ENCODE data around the gene MUC3A.
"Not testable (repeated sequence)": the region's sequence is repeated elsewhere in the genome, so short reads cannot be mapped to it uniquely, and the experiment has no call there.

MUC3A gene

DNA sequence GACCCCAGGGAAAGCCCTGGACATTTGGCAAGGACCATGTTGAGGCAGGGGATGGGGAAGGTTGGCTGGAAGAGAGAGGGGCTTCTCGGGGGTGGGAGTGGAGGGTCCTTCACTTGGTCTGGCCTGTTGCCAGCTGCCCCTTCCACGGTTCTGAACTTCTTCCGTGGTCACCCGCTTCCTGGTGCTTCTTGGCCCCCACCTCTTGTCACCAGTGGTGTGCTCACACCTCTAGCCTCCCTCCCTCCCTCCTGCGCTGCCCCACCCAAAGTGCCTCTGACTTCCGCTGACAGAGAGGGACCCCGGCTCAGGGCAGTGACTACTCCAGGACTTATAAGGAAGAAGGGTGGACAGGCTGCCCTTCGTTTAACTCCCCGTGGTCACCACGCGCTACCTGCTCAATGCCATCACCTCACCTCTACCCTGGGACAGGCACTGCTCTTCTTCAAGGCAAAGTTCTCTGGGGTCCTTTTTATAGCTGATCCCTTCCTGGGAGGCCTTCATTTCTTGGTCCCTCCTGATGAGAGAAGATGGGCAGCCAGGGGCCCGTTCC is 19.8 kb downstream of the MUC3A start, which contains the start of gene MUC12:
Gene MUC12 (plus strand): TSS at position 500 of the 550 bp plus-strand sequence. CDS start 58 bp downstream, outside the sequence.
- DNase-seq (ENCODE audit: low read depth in 3 of 3) = no peak

DNA sequence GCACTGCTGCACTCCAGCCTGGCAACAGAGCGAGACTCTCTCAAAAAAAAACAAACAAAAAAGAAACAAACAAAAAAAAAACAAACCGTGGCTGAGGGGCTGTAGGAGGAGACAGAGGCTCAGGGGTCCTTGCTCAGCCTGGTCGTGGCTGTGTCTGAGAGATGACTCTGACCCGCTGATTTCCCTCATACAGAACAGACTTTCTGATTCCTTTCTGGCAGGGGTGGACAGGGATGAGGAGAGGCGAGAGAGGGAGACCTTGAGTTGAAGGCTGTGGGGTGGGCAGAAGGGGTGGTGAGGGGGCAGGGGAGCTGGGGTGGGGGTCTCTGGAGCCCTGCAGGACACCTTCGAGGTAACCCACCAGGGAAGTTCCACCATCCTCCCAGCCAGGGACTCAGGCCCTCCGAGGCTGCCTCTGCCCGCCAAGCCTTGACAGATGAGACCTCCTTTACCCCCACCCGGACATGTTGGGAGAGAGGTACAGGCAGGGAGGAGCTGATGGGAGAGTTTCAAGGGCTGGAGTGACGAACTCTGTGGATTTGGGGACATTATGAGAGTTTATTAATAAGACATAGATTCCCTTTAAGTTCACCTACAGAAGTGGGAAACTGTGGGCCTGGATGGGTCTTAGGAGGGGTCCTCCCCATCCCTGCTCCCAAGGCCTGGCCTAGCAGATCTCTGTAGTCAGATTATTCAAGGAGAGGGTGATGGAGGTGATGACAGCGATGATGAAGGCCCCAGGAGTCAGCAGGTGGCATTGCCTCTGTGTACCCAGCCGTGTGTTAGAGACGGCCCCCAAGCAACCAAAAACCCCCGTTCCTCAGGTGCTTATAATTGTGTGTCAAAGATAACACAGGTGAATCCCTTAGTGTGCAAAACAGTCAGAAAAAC is 22.0 kb downstream of the MUC3A start:
- no peak for DNase-seq (ENCODE audit: low read depth in 3 of 3)

DNA sequence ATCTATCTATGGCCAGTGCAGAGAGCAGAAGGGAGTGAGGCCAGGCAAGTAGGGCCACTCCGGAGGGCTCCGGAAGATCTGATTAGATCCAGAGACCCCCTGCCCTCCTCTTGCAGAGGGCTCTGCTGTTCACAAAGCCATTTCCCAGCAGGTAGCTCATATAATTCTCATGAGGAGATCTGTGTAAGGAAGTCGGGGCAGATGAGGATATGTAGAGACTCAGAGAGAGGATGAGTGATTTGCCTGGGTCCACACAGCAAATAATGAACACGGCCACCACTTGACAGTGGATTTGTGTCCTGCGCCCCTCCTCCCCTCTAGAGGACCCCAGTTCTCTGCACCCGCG is 22.6 kb downstream of the MUC3A start:
- DNase-seq (ENCODE audit: low read depth in 3 of 3) = no peak

DNA sequence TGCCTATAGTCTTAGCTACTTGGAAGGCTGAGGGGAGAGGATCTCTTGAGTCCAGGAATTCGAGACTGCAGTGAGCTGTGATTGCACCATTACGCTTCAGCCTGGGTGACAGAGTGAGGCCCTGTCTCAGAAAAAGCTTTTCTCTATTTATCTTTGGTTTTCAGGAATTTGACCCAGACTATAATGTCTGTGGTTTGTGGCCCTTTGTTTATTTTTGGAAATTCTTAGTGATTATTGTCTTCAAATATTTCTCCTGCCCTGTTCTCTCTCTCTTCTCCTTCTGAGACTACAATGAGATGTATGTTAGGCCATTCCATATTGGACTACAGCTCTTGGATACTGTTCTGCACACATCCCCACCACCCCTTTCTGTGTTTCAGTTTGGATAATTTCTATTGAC is 24.7 kb downstream of the MUC3A start:
- no peak for DNase-seq (ENCODE audit: low read depth in 3 of 3)

DNA sequence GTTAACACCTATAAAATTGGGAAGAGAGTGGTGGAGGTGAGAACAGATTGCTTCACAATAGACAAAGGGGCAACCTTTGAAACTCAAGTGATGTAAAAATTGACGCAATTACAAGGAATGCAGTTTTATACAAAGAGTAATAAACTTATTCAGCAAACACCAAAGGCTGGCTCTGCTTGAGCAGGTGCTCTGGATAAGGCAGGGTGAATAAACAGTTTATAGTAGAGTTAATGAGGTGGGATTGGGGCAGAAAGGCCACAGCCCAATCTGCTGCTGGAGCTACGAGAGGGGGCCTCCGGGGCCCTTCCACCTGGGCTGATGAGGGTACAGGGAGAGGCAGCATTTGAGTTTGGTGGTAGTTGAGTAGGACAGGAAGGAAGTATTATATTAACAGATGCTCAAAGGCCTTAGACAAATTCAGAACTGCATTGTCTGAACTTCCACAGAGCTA is 26.1 kb downstream of the MUC3A start:
- DNase-seq (ENCODE audit: low read depth in 3 of 3) = no peak

DNA sequence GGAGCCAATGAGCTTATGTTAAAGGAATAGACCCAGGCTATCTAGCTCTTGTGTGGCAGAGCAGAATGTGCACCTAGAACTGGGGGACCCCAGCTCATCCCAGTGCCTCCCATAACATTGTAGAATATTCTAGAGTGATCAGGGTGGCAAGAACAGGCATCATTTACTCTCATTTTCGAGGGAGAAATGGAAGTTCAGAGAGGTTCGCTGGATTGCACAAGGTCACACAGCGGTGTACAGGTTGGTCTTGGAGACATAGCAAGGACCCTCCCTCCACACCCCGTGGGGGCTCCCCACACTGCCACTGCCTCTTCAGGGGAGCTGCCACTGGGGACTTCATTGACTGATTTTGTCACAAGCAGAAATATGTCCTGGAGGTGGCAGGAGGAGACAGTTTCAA is 29.0 kb downstream of the MUC3A start:
- DNase-seq (ENCODE audit: low read depth in 3 of 3) = no peak

DNA sequence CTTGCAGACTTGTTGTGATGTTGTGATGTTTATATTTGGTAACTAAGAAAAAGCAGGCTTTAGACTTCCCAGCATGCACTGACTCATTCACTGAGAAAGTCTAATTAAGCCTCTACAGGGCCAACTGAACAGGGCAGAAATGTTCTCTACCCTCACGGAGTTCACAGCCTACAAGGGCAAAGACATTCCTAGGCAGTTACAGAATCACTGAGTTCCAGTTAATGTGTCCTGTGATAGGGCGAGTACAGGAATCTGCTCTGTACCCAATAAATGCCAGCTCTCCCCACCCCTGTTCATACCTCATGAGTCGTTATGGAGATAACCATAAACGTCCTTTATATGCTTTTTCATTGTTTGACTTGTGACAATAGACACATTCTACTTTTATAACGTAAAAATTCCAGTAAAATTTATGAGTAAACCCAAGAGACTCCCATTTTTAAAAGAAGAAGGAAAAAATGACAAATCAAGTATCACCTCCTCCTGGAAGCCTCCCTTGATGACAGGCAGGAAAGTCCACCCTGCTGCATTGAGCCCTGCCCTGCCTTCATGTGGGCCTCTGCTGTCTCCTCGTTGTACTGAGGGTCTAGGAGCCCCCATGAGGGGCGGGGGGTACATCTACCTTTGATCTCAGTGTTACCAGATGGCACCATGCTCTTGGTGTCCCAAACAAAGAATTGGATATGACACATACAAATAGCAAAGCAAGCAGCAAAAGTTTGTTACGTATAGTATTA is 34.3 kb downstream of the MUC3A start:
- no peak for DNase-seq (ENCODE audit: low read depth in 3 of 3)

DNA sequence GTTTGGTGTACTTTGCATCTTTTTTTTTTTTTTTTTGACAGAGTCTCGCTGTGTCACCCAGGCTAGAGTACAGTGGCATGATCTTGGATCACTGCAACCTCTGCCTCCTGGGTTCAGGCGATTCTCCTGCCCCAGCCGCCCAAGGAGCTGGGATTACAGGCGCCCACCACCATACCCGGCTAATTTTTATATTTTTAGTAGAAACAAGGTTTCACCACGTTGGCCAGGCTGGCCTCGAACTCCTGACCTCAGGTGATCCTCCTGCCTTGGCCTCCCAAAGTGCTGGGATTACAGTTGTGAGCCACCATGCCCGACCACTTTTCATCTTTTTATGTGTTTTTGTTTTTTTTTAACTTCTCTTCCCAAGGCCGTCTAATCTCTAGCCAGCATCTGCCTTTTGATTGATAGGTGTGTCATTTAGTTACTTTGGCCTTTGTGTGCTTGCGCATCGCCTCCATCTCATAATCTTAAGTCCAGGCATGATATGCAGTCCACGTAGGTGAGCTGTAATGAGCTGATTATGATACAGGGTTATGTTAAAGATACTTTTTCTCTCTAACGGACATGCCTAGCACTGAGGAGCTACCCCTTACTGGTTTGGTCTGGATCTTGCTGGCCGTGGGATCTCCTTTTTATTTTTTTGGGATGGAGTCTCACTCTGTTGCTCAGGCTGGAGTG is 35.0 kb downstream of the MUC3A start:
- DNase-seq (ENCODE audit: low read depth in 3 of 3) = not testable (repeated sequence)

DNA sequence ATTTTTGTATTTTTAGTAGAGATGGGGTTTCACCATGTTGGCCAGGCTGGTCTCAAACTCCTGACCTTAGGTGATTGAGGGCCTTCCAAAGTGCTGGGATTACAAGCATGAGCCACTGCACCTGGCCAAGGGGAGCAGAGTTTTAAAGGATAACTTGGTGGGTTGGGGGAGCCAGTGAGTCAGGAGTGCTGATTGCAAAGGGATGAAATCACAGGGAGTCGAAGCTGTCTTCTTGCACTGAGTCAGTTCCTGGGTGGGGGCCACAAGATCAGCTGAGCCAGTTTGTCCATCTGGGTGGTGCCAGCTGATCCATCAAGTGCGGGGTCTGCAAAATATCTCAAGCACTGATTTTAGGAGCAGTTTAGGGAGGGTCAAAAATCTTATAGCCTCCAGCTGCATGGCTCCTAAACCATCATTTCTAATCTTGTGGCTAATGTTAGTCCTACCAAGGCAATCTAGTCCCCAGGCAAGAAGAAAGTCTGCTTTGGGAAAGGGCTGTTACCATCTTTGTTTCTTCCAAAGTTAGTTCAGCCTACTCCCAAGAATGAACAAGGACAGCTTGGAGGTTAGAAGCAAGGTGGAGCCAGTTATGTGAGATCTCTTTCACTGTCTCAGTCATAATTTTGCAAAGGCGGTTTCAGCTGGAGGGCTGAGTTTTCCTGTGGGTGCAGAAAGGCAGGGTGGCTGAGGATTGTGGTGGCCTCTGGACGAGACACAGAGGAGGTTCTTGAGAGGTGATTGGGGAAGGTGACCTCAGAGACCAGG is 35.9 kb downstream of the MUC3A start:
- not testable (repeated sequence) for DNase-seq (ENCODE audit: low read depth in 3 of 3)

DNA sequence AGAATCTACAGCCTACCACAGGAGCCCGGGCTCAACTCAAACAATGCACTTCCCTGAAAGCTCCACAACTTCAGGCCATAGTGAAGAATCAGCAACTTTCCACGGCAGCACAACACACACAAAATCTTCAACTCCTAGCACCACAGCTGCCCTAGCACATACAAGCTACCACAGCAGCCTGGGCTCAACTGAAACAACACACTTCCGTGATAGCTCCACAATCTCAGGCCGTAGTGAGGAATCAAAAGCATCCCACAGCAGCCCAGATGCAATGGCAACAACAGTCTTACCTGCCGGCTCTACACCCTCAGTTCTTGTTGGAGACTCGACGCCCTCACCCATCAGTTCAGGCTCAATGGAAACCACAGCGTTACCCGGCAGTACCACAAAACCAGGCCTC is 42.3 kb downstream of the MUC3A start:
- DNase-seq (ENCODE audit: low read depth in 3 of 3) = no peak

DNA sequence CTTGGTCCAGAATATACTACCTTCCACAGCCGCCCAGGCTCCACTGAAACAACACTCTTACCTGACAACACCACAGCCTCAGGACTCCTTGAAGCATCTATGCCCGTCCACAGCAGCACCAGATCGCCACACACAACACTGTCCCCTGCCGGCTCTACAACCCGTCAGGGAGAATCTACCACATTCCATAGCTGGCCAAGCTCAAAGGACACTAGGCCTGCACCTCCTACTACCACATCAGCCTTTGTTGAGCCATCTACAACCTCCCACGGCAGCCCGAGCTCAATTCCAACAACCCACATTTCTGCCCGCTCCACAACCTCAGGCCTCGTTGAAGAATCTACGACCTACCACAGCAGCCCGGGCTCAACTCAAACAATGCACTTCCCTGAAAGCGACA is 42.9 kb downstream of the MUC3A start:
- DNase-seq (ENCODE audit: low read depth in 3 of 3) = not testable (repeated sequence)

DNA sequence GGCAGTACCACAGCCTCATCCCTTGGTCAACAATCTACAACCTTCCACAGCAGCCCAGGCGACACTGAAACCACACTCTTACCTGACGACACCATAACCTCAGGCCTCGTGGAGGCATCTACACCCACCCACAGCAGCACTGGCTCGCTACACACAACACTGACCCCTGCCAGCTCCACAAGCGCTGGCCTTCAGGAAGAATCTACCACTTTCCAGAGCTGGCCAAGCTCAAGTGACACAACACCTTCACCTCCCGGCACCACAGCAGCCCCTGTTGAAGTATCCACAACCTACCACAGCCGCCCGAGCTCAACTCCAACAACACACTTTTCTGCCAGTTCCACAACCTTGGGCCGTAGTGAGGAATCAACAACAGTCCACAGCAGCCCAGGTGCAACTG is 45.3 kb downstream of the MUC3A start:
- DNase-seq (ENCODE audit: low read depth in 3 of 3) = not testable (repeated sequence)

DNA sequence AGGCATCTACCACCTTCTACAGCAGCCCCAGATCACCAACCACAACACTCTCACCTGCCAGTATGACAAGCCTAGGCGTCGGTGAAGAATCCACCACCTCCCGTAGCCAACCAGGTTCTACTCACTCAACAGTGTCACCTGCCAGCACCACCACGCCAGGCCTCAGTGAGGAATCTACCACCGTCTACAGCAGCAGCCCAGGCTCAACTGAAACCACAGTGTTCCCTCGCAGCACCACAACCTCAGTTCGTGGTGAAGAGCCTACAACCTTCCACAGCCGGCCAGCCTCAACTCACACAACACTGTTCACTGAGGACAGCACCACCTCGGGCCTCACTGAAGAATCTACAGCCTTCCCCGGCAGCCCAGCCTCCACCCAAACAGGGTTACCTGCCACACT is 49.2 kb downstream of the MUC3A start:
- DNase-seq (ENCODE audit: low read depth in 3 of 3) = not testable (repeated sequence)

DNA sequence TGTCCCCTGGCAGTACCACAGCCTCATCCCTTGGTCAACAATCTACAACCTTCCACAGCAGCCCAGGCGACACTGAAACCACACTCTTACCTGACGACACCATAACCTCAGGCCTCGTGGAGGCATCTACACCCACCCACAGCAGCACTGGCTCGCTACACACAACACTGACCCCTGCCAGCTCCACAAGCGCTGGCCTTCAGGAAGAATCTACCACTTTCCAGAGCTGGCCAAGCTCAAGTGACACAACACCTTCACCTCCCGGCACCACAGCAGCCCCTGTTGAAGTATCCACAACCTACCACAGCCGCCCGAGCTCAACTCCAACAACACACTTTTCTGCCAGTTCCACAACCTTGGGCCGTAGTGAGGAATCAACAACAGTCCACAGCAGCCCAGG is 50.0 kb downstream of the MUC3A start:
- DNase-seq (ENCODE audit: low read depth in 3 of 3) = not testable (repeated sequence)

DNA sequence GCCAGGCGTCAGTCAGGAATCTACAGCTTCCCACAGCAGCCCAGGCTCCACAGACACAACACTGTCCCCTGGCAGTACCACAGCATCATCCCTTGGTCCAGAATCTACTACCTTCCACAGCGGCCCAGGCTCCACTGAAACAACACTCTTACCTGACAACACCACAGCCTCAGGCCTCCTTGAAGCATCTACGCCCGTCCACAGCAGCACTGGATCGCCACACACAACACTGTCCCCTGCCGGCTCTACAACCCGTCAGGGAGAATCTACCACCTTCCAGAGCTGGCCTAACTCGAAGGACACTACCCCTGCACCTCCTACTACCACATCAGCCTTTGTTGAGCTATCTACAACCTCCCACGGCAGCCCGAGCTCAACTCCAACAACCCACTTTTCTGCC is 50.7 kb downstream of the MUC3A start:
- not testable (repeated sequence) for DNase-seq (ENCODE audit: low read depth in 3 of 3)

DNA sequence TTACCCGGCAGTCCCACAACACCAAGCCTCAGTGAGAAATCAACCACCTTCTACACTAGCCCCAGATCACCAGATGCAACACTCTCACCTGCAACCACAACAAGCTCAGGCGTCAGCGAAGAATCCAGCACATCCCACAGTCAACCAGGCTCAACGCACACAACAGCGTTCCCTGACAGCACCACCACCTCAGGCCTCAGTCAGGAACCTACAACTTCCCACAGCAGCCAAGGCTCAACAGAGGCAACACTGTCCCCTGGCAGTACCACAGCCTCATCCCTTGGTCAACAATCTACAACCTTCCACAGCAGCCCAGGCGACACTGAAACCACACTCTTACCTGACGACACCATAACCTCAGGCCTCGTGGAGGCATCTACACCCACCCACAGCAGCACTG is 53.0 kb downstream of the MUC3A start:
- not testable (repeated sequence) for DNase-seq (ENCODE audit: low read depth in 3 of 3)

DNA sequence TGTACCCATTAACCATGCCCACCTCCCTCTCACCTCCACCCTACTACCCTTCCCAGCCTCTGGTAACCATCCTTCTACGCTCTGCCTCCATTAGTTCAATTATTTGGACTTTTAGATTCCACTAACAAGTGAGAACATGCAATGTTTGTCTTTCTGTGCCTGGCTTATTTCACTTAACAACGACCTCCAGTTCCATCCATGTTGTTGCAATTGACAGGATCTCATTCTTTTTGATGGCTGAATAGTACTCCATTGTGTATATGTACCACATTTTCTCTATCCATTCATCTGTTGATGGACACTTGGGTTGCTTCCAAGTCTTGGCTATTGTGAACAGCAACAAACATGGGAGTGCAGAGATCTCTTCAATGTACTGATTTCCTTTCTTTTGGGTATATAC is 58.0 kb downstream of the MUC3A start:
- not testable (repeated sequence) for DNase-seq (ENCODE audit: low read depth in 3 of 3)

DNA sequence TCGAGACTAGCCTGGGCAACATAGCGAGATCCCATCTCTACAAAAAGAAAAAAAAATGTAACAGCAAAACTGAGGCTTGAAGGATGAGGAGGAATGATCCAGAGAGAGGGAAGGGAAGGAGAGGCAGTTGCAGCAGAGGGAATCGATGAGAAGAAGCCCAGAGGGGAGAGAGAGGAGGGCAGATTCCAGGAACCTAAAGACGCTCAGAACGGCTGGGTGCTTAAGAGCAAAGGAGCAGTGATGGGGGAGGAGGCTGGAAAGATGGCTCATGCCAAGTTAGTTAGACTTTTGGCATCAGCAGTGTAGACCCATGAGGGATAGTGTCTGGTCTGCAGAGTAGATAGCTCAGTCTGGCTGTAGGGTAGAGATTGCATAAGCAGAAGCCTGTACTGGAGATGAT is 60.3 kb downstream of the MUC3A start:
- DNase-seq (ENCODE audit: low read depth in 3 of 3) = no peak

DNA sequence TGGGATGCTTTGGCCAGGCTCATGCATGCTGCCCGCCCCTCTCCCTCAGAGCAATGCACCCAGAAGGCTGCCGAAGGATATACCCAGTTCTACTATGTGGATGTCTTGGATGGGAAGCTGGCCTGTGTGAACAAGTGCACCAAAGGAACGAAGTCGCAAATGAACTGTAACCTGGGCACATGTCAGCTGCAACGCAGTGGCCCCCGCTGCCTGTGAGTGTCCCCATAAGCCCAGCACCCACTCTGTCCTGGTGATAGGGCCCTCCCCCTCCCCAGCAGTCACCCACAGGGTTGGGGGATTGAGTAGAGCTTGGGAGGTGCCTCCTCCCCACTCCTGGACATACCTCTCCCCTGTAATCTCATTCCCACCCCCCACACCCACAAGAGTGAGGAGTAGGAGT is 63.6 kb downstream of the MUC3A start:
- DNase-seq (ENCODE audit: low read depth in 3 of 3) = no peak

DNA sequence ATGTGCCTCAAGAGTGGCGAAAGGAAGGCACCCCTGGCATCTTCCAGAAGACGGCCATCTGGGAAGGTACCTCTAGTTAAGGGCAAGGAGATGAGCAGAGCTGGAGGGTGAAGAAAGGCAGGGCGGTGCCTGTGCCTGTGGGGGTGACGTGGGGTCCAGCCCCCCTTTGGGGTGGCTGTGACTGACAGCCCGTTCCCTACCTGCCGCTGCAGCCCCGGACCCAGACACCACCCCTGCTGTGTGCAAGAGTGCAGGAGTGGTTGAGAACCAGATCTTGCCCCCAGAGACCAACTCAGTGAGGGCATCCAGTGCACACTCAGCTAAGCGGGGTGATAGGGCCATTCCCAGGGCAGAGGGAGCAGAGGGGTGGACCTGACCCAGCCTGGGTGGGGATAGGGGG is 66.3 kb downstream of the MUC3A start:
- DNase-seq (ENCODE audit: low read depth in 3 of 3) = no peak

DNA sequence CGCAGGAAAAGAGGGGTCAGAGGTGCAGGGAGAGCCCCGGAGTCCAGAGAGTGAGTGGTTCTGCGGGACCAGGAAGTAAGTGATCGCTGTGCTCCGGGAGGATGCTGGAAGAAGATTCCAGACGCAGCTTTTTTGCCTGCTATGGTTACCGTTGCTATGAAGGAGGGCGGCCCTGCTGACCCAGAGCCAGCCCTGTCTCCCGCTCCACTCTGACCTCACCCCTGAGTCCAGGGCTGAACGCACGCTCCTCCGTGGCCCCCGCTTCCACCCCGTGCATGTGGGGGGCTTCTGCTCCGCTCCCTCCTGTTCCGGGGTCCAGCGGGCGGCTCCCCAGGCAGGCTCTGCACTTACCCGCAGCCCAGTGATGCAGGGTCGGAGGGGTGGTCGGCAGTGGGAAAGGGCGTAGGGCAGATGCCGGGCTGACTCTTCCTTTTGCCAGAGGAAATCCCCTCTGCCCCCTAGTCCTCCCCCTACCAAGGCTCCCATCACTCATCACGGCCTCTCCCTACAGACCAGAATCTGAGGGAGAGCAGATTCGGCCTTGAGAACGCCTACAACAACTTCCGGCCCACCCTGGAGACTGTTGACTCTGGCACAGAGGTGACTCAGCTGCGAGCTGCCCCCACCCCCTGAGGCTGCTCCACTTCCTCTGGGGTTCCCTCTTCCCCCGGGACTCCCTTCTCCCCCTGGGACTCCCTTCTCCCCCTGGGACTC is 67.9 kb downstream of the MUC3A start:
- peak; percentile 37 to 75 (median 38) for DNase-seq (ENCODE audit: low read depth in 3 of 3)

Data from stimulated activated CD4-positive, alpha-beta T cell treated with anti-CD3 and anti-CD28 coated beads, TNF-alpha, amount 100 ng/mL, for 24 hours (primary cell).